ENCODE results near the gene ETV5. TPM values are rescaled to one million over a fixed set of nuclear protein-coding genes. Genes with fewer than 3 reads are reported as not detected.
A peak's percentile ranks its signal among the peaks of the same experiment; 100 is the strongest.

Gene ETV5
- total and polyA plus RNA-seq, 2 donors (not counting 1 experiment from before 2014, with no cell fraction given), result 23.1 to 24.9 TPM

DNA sequence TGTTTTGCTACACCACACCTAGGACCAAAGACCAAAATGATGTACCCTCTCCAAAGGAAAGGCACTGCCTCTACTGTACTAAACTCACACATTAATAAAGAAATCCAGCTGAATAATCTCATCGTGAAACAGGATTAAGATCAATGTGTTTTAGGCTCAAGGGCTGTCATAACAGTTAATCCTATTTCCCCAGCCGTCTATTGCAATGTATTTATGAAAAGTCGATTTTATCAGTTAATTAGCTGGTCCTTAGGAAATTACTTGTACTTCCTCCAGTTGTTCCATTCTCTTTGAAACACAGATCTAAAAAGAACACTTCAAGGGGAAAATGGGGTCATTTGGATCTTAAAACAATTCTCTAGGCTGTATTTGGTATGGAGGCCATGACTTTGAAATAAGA is 8.5 kb downstream of the ETV5 start:
- H3K4me1 ChIP-seq (ENCODE audit: control insufficient read depth, extremely low read depth, insufficient read depth, low read length), result peaks cover 22% of the 10 kb centered on the region
- no peaks in the 10 kb centered on the region for H4K20me1 ChIP-seq (ENCODE audit: control insufficient read depth, extremely low read depth, insufficient read depth, low read length)
- no peak overlapping the region for H2AFZ ChIP-seq (ENCODE audit: low read length)
- H3K27ac ChIP-seq (ENCODE audit: insufficient read depth, low read length), result no peak overlapping the region
- no peaks in the 10 kb centered on the region for H3K36me3 ChIP-seq (ENCODE audit: control insufficient read depth, insufficient read depth, low read length)
- H3K9ac ChIP-seq (ENCODE audit: insufficient read depth, low read length), result no peak overlapping the region
- TF ChIP-seq, protein P1, sequence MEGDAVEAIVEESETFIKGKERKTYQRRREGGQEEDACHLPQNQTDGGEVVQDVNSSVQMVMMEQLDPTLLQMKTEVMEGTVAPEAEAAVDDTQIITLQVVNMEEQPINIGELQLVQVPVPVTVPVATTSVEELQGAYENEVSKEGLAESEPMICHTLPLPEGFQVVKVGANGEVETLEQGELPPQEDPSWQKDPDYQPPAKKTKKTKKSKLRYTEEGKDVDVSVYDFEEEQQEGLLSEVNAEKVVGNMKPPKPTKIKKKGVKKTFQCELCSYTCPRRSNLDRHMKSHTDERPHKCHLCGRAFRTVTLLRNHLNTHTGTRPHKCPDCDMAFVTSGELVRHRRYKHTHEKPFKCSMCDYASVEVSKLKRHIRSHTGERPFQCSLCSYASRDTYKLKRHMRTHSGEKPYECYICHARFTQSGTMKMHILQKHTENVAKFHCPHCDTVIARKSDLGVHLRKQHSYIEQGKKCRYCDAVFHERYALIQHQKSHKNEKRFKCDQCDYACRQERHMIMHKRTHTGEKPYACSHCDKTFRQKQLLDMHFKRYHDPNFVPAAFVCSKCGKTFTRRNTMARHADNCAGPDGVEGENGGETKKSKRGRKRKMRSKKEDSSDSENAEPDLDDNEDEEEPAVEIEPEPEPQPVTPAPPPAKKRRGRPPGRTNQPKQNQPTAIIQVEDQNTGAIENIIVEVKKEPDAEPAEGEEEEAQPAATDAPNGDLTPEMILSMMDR (conservative IDR thresholded peaks at IDR 0.05 in 1 of 2, IDR thresholded peaks at IDR 0.05 in 1 of 2; ENCODE audit: low read depth in 1 of 2, low read length in 2 of 2), result no peak
- TF ChIP-seq EZH2 (IDR thresholded peaks at IDR 0.05; ENCODE audit: low read length, missing control alignments), result no peak
- no peak overlapping the region for H3K4me2 ChIP-seq (ENCODE audit: extremely low read depth, insufficient read depth, low read length)
- H3K9me3 ChIP-seq (ENCODE audit: control insufficient read depth, insufficient read depth, low read depth, low read length), result no peaks in the 10 kb centered on the region
- no peak overlapping the region for H3K4me3 ChIP-seq (replicated peaks in 1 of 4; ENCODE audit: control extremely low read depth in 1 of 4, insufficient read depth in 1 of 4, low read depth in 3 of 4, low read length in 4 of 4)
- peaks cover 4% of the 10 kb centered on the region for H3K79me2 ChIP-seq (ENCODE audit: control insufficient read depth, insufficient read depth, low read length)
- H3K27me3 ChIP-seq (ENCODE audit: control insufficient read depth, insufficient read depth, low read length), result no peaks in the 10 kb centered on the region
- DNase-seq (ENCODE audit: low read depth in 2 of 2), result no peak

DNA sequence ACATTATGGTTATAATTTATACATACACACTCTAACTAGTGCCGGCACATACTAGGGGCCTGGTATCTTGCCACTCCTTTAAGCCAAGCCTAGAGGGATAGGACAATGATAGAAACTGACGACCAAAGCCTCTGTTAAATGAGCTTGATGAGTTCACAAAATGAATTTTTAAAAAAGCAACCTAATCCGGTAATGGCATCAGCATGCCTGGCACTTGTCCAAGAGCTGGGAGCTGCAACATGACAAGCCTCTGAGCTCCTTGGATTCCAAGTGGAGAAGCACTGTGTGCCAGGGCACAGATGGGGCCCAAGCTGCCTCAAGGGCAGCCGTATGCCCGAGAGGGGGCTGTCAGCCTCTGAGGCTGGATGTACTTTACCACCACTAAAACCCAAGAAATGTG is 9.7 kb downstream of the ETV5 start:
- Histone ChIP-seq H4K20me1 (ENCODE audit: control insufficient read depth, extremely low read depth, insufficient read depth, low read length) (no peaks in the 10 kb centered on the region), H3K4me3 (replicated peaks in 1 of 4; ENCODE audit: control extremely low read depth in 1 of 4, insufficient read depth in 1 of 4, low read depth in 3 of 4, low read length in 4 of 4) (no peak overlapping the region), H3K27ac (ENCODE audit: insufficient read depth, low read length) (peak overlapping the region; percentile 4), H2AFZ (ENCODE audit: low read length) (no peak overlapping the region), H3K36me3 (ENCODE audit: control insufficient read depth, insufficient read depth, low read length) (no peaks in the 10 kb centered on the region), H3K4me2 (ENCODE audit: extremely low read depth, insufficient read depth, low read length) (peak overlapping the region; percentile 87), H3K4me1 (ENCODE audit: control insufficient read depth, extremely low read depth, insufficient read depth, low read length) (peaks cover 20% of the 10 kb centered on the region), H3K27me3 (ENCODE audit: control insufficient read depth, insufficient read depth, low read length) (no peaks in the 10 kb centered on the region), H3K79me2 (ENCODE audit: control insufficient read depth, insufficient read depth, low read length) (no peaks in the 10 kb centered on the region), H3K9me3 (ENCODE audit: control insufficient read depth, insufficient read depth, low read depth, low read length) (no peaks in the 10 kb centered on the region), H3K9ac (ENCODE audit: insufficient read depth, low read length) (no peak overlapping the region)
- no peak for TF ChIP-seq EZH2 (IDR thresholded peaks at IDR 0.05; ENCODE audit: low read length, missing control alignments)
- TF ChIP-seq, protein P1 (conservative IDR thresholded peaks at IDR 0.05 in 1 of 2, IDR thresholded peaks at IDR 0.05 in 1 of 2; ENCODE audit: low read depth in 1 of 2, low read length in 2 of 2), result no peak
- DNase-seq (ENCODE audit: low read depth in 2 of 2), result peak; percentile 70 to 85

DNA sequence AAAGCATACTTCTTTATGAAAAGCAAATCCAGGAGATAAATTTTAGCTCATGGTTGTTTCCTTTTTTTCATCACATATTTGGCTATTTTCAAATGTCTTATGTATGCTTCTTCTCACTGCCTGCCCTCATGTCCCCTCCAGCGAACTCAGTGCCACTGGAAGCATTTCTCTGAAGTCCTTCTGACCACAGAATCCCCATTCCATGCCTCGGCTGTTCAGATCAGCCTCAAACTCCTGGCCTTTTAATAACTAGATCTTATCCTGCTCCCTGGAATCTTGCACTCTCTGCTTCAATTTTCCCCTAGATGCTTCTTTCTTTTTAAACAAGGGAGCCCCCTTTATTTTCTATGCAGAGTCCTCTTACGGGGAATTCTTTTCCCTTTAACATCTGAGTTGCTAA is 10.1 kb downstream of the ETV5 start:
- H3K79me2 ChIP-seq (ENCODE audit: control insufficient read depth, insufficient read depth, low read length), result no peaks in the 10 kb centered on the region
- no peaks in the 10 kb centered on the region for H3K36me3 ChIP-seq (ENCODE audit: control insufficient read depth, insufficient read depth, low read length)
- H3K9me3 ChIP-seq (ENCODE audit: control insufficient read depth, insufficient read depth, low read depth, low read length), result no peaks in the 10 kb centered on the region
- H3K27me3 ChIP-seq (ENCODE audit: control insufficient read depth, insufficient read depth, low read length), result no peaks in the 10 kb centered on the region
- DNase-seq (ENCODE audit: low read depth in 2 of 2), result peak in 1 of 2 donors; percentile 12
- H3K27ac ChIP-seq (ENCODE audit: insufficient read depth, low read length), result no peak overlapping the region
- peaks cover 19% of the 10 kb centered on the region for H3K4me1 ChIP-seq (ENCODE audit: control insufficient read depth, extremely low read depth, insufficient read depth, low read length)
- TF ChIP-seq, protein P1 (conservative IDR thresholded peaks at IDR 0.05 in 1 of 2, IDR thresholded peaks at IDR 0.05 in 1 of 2; ENCODE audit: low read depth in 1 of 2, low read length in 2 of 2), result no peak
- no peak for TF ChIP-seq EZH2 (IDR thresholded peaks at IDR 0.05; ENCODE audit: low read length, missing control alignments)
- no peak overlapping the region for H2AFZ ChIP-seq (ENCODE audit: low read length)
- peak overlapping the region; percentile 87 for H3K4me2 ChIP-seq (ENCODE audit: extremely low read depth, insufficient read depth, low read length)
- no peak overlapping the region for H3K4me3 ChIP-seq (replicated peaks in 1 of 4; ENCODE audit: control extremely low read depth in 1 of 4, insufficient read depth in 1 of 4, low read depth in 3 of 4, low read length in 4 of 4)
- no peaks in the 10 kb centered on the region for H4K20me1 ChIP-seq (ENCODE audit: control insufficient read depth, extremely low read depth, insufficient read depth, low read length)
- no peak overlapping the region for H3K9ac ChIP-seq (ENCODE audit: insufficient read depth, low read length)

Measured in fibroblast of lung (primary cell).